Activated CD4-positive, alpha-beta T cell treated with anti-CD3 and anti-CD28 coated beads, Interleukin-2, Interleukin-6, amounts not matched to agents 100 ng/mL and 50 ng/mL, durations not matched to agents 16 hours and 8 hours (primary cell): ENCODE data around the gene DDX17.

ENCODE experiments used
- DNase-seq: peaks from one replicate; pipeline ENCODE4 v3.0.0-alpha.2; 2020

Gene DDX17

GRCh38 chr22:38446018-38446601 is 60.0 kb downstream of the DDX17 start:
- no peak for DNase-seq

- DNase-seq = no peak
Observed at GRCh38 chr22:38444783-38445182, 61.3 kb downstream of the DDX17 start.

GRCh38 chr22:38443628-38444521 is 62.2 kb downstream of the DDX17 start:
- no peak for DNase-seq

GRCh38 chr22:38442967-38443627 is 63.0 kb downstream of the DDX17 start:
- DNase-seq = no peak

GRCh38 chr22:38441620-38442287 is 64.4 kb downstream of the DDX17 start:
- no peak for DNase-seq

GRCh38 chr22:38440747-38441350 is 65.3 kb downstream of the DDX17 start:
- no peak for DNase-seq

GRCh38 chr22:38437416-38437815 is 68.7 kb downstream of the DDX17 start:
- no peak for DNase-seq

- DNase-seq = no peak
Observed at GRCh38 chr22:38436629-38437395, 69.3 kb downstream of the DDX17 start.

- DNase-seq = no peak
Observed at GRCh38 chr22:38435965-38436364, 70.1 kb downstream of the DDX17 start.

- no peak for DNase-seq
Observed at GRCh38 chr22:38435010-38435409, 71.1 kb downstream of the DDX17 start.

- DNase-seq = no peak
Observed at GRCh38 chr22:38433871-38434270, 72.2 kb downstream of the DDX17 start.
